H1 (cell line): ENCODE results near the gene APOOL.
"Not testable (repeated sequence)": the region's sequence is repeated elsewhere in the genome, so short reads cannot be mapped to it uniquely, and the experiment has no call there.

Experiments
- CTCF ChIP-seq, 3 experiments: IDR thresholded peaks; 1 replicate in 2 of 3; 2 replicates in 1 of 3; pipeline versions ENCODE4 v1.5.1 to v1.6.1; 2011; ENCODE audit warnings: low read length in 3 of 3, mild to moderate bottlenecking in 3 of 3, inconsistent platforms in 2 of 3, low read depth in 1 of 3, moderate library complexity in 1 of 3; ENCODE audit not compliant: insufficient read depth in 1 of 3; ENCODE audit errors: control extremely low read depth in 1 of 3
- GABPA ChIP-seq: IDR thresholded peaks from 2 replicates; pipeline ENCODE4 v1.6.1; 2011; ENCODE audit warnings: mild to moderate bottlenecking, low read length, moderate library complexity, borderline replicate concordance; ENCODE audit not compliant: insufficient read depth
- POLR2A ChIP-seq, 2 experiments: IDR thresholded peaks; 1 replicate in 1 of 2; 2 replicates in 1 of 2; pipeline ENCODE4 v1.6.1; 2011; ENCODE audit warnings: low read depth in 2 of 2, low read length in 2 of 2, mild to moderate bottlenecking in 2 of 2; ENCODE audit errors: control extremely low read depth in 1 of 2
- ZNF274 ChIP-seq: IDR thresholded peaks from 2 replicates; pipeline ENCODE4 v1.7.0; 2012; ENCODE audit warnings: low read length, borderline replicate concordance; ENCODE audit errors: extremely low read depth

- TF ChIP-seq CTCF (IDR thresholded peaks at IDR 0.05; ENCODE audit: control extremely low read depth in 1 of 3, insufficient read depth in 1 of 3, low read depth in 1 of 3, low read length in 3 of 3); ZNF274; POLR2A (IDR thresholded peaks at IDR 0.05; ENCODE audit: control extremely low read depth in 1 of 2, low read depth in 2 of 2, low read length in 2 of 2); GABPA: not testable (repeated sequence)
These were observed 11.9 kb upstream of the APOOL start for GRCh38 chrX:84991739-84992138.
